ENCODE results near the gene BPI. TPM values are rescaled to one million over a fixed set of nuclear protein-coding genes. Genes with fewer than 3 reads are reported as not detected.
"Not testable (repeated sequence)": the region's sequence is repeated elsewhere in the genome, so short reads cannot be mapped to it uniquely, and the experiment has no call there.

Gene BPI
- polyA plus RNA-seq, 1 donor (not counting 4 experiments of a cell fraction or from before 2014, with no cell fraction given), result not detected

- FAIRE-seq (no peak), DNase-seq (ENCODE audit: low read depth, low spot score) (no peak)
- TF ChIP-seq EZH2 (IDR thresholded peaks at IDR 0.05; ENCODE audit: low read length) (no peak), CTCF (optimal IDR thresholded peaks at IDR 0.05 in 1 of 3, IDR thresholded peaks at IDR 0.05 in 1 of 3, conservative IDR thresholded peaks at IDR 0.05 in 1 of 3; ENCODE audit: extremely low read depth in 1 of 3, insufficient read depth in 2 of 3, low read length in 3 of 3) (no peak)
- no peak overlapping the region for H3K9ac ChIP-seq (ENCODE audit: control insufficient read depth, extremely low read depth, insufficient read depth, low read length)
- H3K4me2 ChIP-seq (ENCODE audit: control insufficient read depth, extremely low read depth, insufficient read depth, low read depth, low read length), result no peak overlapping the region
- no peak overlapping the region for H3K4me3 ChIP-seq (ENCODE audit: control insufficient read depth in 2 of 3, extremely low read depth in 1 of 3, insufficient read depth in 2 of 3, low read depth in 1 of 3, low read length in 3 of 3)
- H2AFZ ChIP-seq (ENCODE audit: control insufficient read depth, low read length), result no peak overlapping the region
- H4K20me1 ChIP-seq (ENCODE audit: control insufficient read depth, extremely low read depth, insufficient read depth, low read length), result no peaks in the 10 kb centered on the region
- no peaks in the 10 kb centered on the region for H3K9me3 ChIP-seq (ENCODE audit: control insufficient read depth, low read depth, low read length)
- H3K4me1 ChIP-seq (ENCODE audit: control insufficient read depth, extremely low read depth, insufficient read depth, low read length), result no peaks in the 10 kb centered on the region
- peaks cover 10% of the 10 kb centered on the region for H3K27me3 ChIP-seq (ENCODE audit: control insufficient read depth, extremely low read depth, insufficient read depth, low read length)
- dilution Hi-C loops (cut with MboI; ENCODE audit: extremely low pct_ligation_motif_present, low sequenced_read_pairs), result no loop called here
- H3K36me3 ChIP-seq (ENCODE audit: control insufficient read depth in 2 of 2, extremely low read depth in 1 of 2, insufficient read depth in 2 of 2, low read length in 2 of 2), result no peaks in the 10 kb centered on the region
- H3K79me2 ChIP-seq (ENCODE audit: control insufficient read depth, insufficient read depth, low read length), result no peaks in the 10 kb centered on the region
- H3K9me1 ChIP-seq (ENCODE audit: control insufficient read depth, extremely low read depth, insufficient read depth, low read length), result no peaks in the 10 kb centered on the region
- H3K27ac ChIP-seq (ENCODE audit: control insufficient read depth, insufficient read depth, low read length), result no peak overlapping the region
These were observed 73.2 kb downstream of the BPI start for GRCh38 chr20:38377039-38377685.

- DNase-seq (ENCODE audit: low read depth, low spot score); H3K79me2 ChIP-seq (ENCODE audit: control insufficient read depth, insufficient read depth, low read length); H3K36me3 ChIP-seq (ENCODE audit: control insufficient read depth in 2 of 2, extremely low read depth in 1 of 2, insufficient read depth in 2 of 2, low read length in 2 of 2); H3K4me2 ChIP-seq (ENCODE audit: control insufficient read depth, extremely low read depth, insufficient read depth, low read depth, low read length); H3K9ac ChIP-seq (ENCODE audit: control insufficient read depth, extremely low read depth, insufficient read depth, low read length); H3K9me3 ChIP-seq (ENCODE audit: control insufficient read depth, low read depth, low read length); H3K27me3 ChIP-seq (ENCODE audit: control insufficient read depth, extremely low read depth, insufficient read depth, low read length); H4K20me1 ChIP-seq (ENCODE audit: control insufficient read depth, extremely low read depth, insufficient read depth, low read length); dilution Hi-C loops (cut with MboI; ENCODE audit: extremely low pct_ligation_motif_present, low sequenced_read_pairs); H3K4me1 ChIP-seq (ENCODE audit: control insufficient read depth, extremely low read depth, insufficient read depth, low read length); H2AFZ ChIP-seq (ENCODE audit: control insufficient read depth, low read length); H3K4me3 ChIP-seq (ENCODE audit: control insufficient read depth in 2 of 3, extremely low read depth in 1 of 3, insufficient read depth in 2 of 3, low read depth in 1 of 3, low read length in 3 of 3); H3K9me1 ChIP-seq (ENCODE audit: control insufficient read depth, extremely low read depth, insufficient read depth, low read length); H3K27ac ChIP-seq (ENCODE audit: control insufficient read depth, insufficient read depth, low read length); FAIRE-seq: not testable (repeated sequence)
These were observed 73.9 kb downstream of the BPI start for GRCh38 chr20:38377838-38378237.

GRCh38 chr20:38383147-38383546, 79.2 kb downstream of the BPI start:
- no peak overlapping the region for H3K9ac ChIP-seq (ENCODE audit: control insufficient read depth, extremely low read depth, insufficient read depth, low read length)
- H3K27me3 ChIP-seq (ENCODE audit: control insufficient read depth, extremely low read depth, insufficient read depth, low read length), result no peaks in the 10 kb centered on the region
- H3K79me2 ChIP-seq (ENCODE audit: control insufficient read depth, insufficient read depth, low read length), result no peaks in the 10 kb centered on the region
- H3K4me3 ChIP-seq (ENCODE audit: control insufficient read depth in 2 of 3, extremely low read depth in 1 of 3, insufficient read depth in 2 of 3, low read depth in 1 of 3, low read length in 3 of 3), result no peak overlapping the region
- FAIRE-seq (no peak), DNase-seq (ENCODE audit: low read depth, low spot score) (no peak)
- no peak overlapping the region for H3K4me2 ChIP-seq (ENCODE audit: control insufficient read depth, extremely low read depth, insufficient read depth, low read depth, low read length)
- no peaks in the 10 kb centered on the region for H3K4me1 ChIP-seq (ENCODE audit: control insufficient read depth, extremely low read depth, insufficient read depth, low read length)
- H3K9me1 ChIP-seq (ENCODE audit: control insufficient read depth, extremely low read depth, insufficient read depth, low read length), result no peaks in the 10 kb centered on the region
- no peaks in the 10 kb centered on the region for H3K36me3 ChIP-seq (ENCODE audit: control insufficient read depth in 2 of 2, extremely low read depth in 1 of 2, insufficient read depth in 2 of 2, low read length in 2 of 2)
- no peak overlapping the region for H2AFZ ChIP-seq (ENCODE audit: control insufficient read depth, low read length)
- H3K27ac ChIP-seq (ENCODE audit: control insufficient read depth, insufficient read depth, low read length), result no peak overlapping the region
- H3K9me3 ChIP-seq (ENCODE audit: control insufficient read depth, low read depth, low read length), result no peaks in the 10 kb centered on the region
- TF ChIP-seq EZH2 (IDR thresholded peaks at IDR 0.05; ENCODE audit: low read length) (no peak), CTCF (optimal IDR thresholded peaks at IDR 0.05 in 1 of 3, IDR thresholded peaks at IDR 0.05 in 1 of 3, conservative IDR thresholded peaks at IDR 0.05 in 1 of 3; ENCODE audit: extremely low read depth in 1 of 3, insufficient read depth in 2 of 3, low read length in 3 of 3) (no peak)
- dilution Hi-C loops (cut with MboI; ENCODE audit: extremely low pct_ligation_motif_present, low sequenced_read_pairs), result no loop called here
- no peaks in the 10 kb centered on the region for H4K20me1 ChIP-seq (ENCODE audit: control insufficient read depth, extremely low read depth, insufficient read depth, low read length)

Measured in keratinocyte (primary cell).